Stimulated activated CD8-positive, alpha-beta memory T cell treated with anti-CD3 and anti-CD28 coated beads, Interleukin-15, amount 100 ng/mL, for 24 hours (primary cell): ENCODE measurements around the gene SCN4B.

ENCODE experiments used
- DNase-seq: peaks from one replicate; pipeline ENCODE4 v3.0.0-alpha.2; 2020; ENCODE audit warnings: low read depth

SCN4B gene

GRCh38 chr11:118174006-118174567, 21.5 kb upstream of the SCN4B start:
- no peak for DNase-seq

DNA sequence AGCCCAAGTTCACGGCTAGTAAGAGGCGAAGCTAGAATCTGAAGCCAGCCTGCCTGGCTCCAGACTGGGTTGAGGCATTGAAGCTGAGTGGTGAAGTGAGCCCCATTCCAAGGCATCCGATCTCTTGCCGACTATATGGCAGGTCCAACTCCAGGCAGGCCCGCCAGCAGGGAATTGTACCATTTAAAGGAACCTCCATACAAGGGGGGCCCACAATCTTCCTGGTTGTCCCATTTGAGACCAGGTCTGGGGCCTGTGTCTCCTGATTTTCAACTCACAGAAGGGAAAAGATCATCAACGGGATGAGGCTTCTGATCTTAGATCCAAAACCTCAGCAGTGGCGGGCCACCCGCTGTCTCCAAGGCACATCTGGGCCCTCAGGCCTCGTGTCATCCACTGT, 19.7 kb upstream of the SCN4B start:
- no peak for DNase-seq

GRCh38 chr11:118171269-118172062, 18.8 kb upstream of the SCN4B start:
- DNase-seq, result peak; percentile 45

DNA sequence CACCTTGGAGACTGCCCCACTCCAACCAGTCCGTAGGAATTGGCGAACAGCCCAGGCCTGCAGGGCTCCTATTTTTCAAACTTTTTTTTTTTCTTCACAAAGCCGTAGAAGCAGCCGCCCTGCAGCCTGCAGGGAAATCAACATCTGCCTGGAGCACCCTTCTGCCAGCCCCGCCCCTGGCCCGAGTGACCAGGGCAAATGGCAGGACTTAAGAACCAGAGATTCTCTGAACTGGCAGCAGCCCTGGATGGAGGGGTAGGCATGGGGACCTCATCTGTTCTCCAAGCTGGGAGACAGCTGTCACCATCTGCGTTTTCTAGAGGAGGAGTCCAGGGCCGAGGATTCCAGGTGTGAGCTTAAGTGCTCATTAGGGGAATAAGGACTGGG, 18.3 kb upstream of the SCN4B start:
- DNase-seq, result no peak

- no peak for DNase-seq
Observed at GRCh38 chr11:118170231-118170630, 17.6 kb upstream of the SCN4B start.

DNA sequence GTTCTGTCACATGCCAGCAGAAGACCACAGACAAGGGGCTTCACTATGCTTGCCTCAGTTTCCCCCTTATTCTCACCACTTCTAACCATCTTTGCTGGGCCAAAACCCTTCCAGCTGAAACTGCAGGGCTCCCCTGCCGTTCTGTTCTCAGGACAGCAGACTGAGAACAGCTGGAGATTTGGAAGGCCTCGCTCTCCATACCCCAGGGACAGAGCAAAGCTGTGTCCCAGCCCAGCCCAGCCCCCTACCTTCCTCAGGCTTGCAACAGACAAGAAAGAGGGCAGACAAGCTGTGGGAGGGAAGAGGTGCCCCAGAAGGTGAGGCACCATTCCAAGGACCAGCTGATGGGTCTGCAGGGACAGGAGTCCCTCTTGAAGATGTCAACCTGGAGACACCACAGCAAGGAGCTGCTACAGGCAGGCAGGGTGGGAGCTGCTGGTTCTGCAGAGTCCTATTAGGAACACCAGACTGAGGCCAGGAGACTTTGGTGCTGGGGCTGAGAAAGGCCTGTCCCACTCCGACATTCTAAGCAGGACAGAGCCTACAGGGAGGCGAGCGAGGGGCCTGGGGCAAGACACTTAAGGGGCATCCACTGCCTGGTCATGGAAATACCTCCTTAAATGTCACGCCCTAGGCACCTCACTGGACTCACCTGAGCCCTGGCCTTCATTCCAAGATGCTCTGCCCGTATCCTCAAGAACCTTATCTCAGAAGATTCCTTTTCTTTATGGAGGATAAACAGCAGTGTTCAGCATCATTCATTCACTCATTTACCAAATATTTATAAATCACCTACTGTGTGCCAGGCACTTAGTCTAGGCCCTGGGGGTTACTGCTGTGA, 16.9 kb upstream of the SCN4B start:
- DNase-seq, result no peak

DNA sequence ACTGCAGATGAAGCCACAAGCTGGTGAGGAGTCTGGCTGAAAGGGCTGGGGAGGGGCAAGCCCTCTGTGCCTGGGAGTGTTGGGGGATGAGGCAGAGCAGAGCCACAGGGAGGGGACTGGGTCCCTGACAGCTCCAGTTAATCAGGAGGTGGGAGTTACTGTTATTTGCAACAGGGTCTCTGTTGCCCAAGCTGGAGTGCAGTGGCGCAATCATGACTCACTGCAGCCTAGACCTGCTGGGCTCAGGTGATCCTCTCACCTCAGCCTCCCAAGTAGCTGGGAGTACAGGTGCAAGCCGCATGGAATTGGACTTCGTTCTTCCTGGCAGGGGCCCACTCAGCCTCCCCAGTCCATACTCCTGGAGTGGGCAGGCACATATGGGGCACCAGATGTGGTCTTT, 16.1 kb upstream of the SCN4B start:
- no peak for DNase-seq

DNA sequence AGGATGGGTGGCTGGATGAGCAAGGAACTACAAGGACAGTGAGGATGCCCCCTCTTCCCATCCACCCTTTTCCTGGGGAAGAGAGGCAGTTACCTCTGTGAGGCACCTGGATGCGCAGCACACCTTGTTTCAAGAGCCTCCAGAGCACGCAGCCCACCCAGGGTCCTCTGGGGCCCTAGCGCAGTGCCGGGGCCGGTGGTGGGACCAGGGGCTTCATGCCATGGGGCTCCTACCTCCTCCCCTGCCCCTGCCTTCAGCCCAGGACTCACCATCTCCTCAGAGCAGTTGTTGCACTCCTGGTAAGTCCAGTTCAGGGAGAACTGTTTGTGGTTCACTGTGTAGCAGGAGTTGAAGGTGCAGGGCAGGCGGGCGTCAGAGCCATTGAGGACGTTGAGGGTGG, 15.7 kb upstream of the SCN4B start:
- DNase-seq, result no peak

GRCh38 chr11:118167906-118168305, 15.3 kb upstream of the SCN4B start:
- no peak for DNase-seq

DNA sequence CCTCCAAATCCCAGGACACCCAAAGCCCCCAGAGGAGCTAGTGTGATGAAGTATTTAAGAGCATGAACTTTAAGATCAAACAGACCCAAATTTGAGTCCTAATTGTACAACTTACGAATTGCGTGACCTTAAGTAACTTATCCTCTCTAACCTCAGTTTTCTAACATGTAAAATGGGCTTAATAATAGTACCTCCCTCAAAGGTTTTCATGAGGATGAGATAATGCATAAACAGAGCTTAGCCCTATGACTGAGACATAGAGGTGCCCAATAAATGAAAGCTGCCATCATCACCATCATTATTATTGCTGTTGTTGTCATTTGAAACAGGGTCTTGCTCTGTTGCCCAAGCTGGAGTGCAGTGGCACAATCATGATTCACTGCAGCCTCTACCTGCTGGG, 14.6 kb upstream of the SCN4B start:
- DNase-seq, result no peak

- no peak for DNase-seq
Observed at GRCh38 chr11:118166641-118167040, 14.0 kb upstream of the SCN4B start.

DNA sequence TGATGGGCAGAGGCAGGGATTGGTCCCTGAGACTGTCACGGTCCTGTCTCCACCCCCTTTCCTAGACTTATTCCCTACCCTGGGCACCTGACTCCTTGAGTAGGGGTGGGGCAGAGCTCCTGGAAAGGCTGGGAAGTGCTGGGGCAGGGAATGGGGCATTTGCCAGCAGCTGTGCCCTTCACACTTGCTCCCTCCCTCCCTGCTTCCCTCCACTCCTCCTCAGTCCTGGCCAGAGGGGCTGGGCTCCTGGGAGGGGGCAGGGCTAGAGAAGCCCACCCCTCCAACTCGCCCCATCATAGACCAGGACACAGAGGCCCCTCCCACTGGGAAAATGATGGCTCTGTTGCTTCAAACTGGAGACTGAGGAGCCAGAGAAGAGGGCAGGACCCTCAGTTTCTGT, 12.3 kb upstream of the SCN4B start:
- DNase-seq, result no peak

DNA sequence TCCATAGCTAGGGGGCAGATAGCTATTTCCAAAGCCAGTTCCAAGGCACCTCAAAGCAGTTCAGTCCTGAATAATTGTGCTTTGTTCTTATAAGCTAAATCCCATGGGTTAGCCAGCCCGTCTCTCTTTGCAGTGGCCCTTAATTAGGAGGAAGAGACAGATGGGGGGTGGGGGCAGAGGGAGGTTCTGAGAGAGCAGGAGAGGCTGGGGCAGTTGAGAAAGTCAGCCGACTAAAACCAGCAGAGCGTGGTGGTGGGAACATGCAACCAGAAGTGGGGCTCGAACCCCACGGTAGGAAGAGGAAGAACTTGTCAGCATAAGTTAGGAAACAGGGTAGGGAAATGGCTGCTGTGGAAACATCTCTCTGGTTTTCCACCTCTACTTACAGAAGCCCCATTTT, 10.9 kb upstream of the SCN4B start:
- no peak for DNase-seq

DNA sequence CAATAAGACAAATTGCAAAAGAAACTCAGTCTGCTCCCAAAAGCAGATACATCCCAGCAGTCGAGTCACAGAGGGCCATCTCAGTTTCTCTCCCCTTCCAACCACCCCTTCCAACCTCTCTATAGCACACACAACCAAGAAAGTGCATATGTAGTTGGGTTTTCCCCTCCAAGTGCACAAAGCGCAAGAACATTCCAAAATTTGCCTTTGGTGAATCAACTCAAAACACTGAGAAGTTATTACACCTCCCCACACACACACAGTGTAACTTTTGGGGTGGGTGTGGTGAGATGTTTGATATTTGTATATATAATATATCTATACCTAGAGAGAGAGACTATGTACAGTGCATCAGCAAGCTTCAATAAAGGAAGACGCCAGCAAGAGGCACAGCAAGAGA, 10.2 kb upstream of the SCN4B start:
- DNase-seq, result no peak

DNA sequence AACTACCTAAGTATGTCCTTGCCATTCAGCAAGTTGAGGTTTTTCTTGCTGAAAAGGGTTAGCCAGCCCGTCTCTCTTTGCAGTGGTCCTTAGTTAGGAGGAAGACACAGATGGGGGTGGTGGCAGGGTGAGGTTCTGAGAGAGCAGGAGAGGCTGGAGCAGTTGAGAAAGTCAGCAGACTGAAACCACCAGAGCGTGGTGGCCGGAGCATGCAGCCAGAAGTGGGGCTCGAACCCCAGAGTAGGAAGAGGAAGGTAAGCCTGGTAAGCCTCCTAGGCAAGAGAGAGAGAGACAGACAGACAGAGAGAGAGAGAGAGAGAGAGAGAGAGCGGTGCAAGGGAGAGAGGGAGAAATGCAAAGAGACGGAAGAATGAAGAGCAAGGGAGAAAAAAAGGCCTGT, 9.2 kb upstream of the SCN4B start:
- no peak for DNase-seq

GRCh38 chr11:118157186-118157895, 4.7 kb upstream of the SCN4B start:
- no peak for DNase-seq

DNA sequence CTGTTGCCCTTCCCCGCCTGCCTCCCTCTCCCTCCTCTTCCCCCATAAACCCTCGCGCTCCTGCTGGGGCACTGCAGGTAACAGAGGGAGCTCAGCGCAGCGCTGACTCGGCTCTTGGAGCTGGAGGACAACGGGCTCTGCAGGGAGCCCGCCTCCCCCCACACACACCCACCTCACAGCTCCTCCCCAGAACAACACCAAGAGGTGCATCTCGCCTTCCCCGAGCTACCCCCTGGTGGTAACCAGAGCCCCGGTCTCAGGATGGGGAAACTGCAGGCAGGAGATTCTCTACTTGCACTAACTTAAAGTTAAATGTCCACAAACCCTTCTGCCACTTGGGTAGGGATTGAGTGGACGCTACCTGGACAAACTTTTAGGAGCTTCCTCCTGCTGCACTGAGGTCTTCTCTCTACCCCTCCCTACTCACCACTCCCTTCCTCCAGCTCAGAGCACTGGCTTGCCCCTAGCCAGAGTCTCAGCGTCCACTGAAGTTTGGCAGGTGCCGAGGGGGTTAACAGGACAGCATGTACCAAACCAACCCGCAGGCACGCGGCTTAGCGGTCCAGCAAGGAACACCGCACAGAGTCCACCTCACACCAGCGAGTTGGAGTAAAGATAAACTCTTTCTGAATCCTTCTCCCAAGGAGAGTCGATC, 4.0 kb upstream of the SCN4B start:
- DNase-seq, result no peak

DNA sequence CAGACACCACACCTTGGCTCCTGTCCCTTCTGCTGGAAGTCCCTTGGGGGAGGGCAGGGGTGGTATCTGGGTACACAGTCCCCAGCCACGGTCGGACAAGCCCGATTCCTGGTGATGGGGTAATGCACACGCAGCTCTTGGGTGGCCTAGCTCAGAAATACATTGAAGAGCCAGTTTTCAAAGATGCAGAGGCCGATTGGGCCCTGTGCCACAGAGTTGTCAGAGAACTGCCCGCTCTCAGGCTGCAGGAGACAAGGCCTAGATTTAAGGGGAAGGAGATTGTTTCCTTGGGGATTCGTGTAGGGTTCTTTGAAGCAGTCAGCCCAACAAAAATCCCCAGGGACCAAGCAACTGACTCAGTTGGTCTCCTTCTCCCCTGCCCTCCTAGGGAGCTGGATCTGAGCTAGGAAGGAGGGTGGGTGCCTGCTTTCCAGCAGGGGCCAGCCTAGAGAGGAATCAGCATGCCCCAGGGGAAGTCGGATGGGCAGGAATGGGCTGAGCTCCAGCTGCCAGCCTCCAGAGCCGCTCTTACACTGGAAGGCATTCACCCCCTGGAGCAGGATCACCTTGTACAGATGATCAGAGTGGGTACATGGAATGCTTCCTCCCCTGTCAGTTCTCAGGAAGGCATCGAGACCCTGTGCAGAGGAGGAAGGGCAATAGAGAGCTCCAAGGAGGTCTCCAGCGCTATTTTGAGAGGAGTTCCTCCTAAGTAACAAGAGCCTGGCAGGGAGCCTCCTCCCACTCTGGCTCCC, 3.3 kb upstream of the SCN4B start:
- DNase-seq, result no peak

- DNase-seq, result no peak
Observed at GRCh38 chr11:118154641-118155040, 2.0 kb upstream of the SCN4B start.

- DNase-seq, result no peak
Observed at GRCh38 chr11:118153976-118154375, 1.4 kb upstream of the SCN4B start.

- no peak for DNase-seq
Observed at GRCh38 chr11:118153516-118153915, 893 bp upstream of the SCN4B start.
